Right cardiac atrium (tissue), 5 donors: ENCODE data around the gene DCAF15. TPM values are rescaled to one million over a fixed set of nuclear protein-coding genes. Genes with fewer than 3 reads are reported as not detected.

Experiments
- ATAC-seq, 2 donors: fragments of 200-7000 bp; cut with Tn5 transposase; one replicate each; pipeline versions ENCODE4 v1.8.0 to v1.9.1; 2020; ENCODE audit warnings: moderate library complexity in 2 of 2, mild to moderate bottlenecking in 1 of 2
- DNase-seq, 3 donors: peaks; one replicate each; pipeline ENCODE4 v3.0.0-alpha.2; 2020
- H3K27ac ChIP-seq: one replicate; pipeline ENCODE4 v1.5.1; 2013; ENCODE audit warnings: mild to moderate bottlenecking, low read length, control low read depth, moderate library complexity
- H3K27me3 ChIP-seq: one replicate; pipeline ENCODE4 v1.6.1; 2013; ENCODE audit not compliant: control insufficient read depth, insufficient read depth
- H3K4me1 ChIP-seq: one replicate; pipeline ENCODE4 v1.6.1; 2013; ENCODE audit warnings: low read length; ENCODE audit not compliant: control insufficient read depth, insufficient read depth
- H3K4me3 ChIP-seq: one replicate; pipeline ENCODE4 v1.5.1; 2013; ENCODE audit warnings: low read length, control low read depth
- H3K9me3 ChIP-seq: one replicate; pipeline ENCODE4 v1.6.1; 2013; ENCODE audit warnings: low read length; ENCODE audit not compliant: control insufficient read depth
- WGBS: extraction: QIAGEN DNeasy Blood & Tissue Kit; methylation state at CpG from one replicate; pipeline ENCODE4 v1.1.7; 2013; 5-methylcytosine and 5-hydroxymethylcytosine counted together
- intact Hi-C, 4 donors: fragments of 100-400 bp; cut with DNase I; formaldehyde crosslinking; loops; one replicate each; pipeline versions ENCODE4 v1.11.0 to v1.14.0; 2022 to 2023
- long read RNA-seq, 4 donors: library from polyadenylated mRNA; unstranded; transcript quantifications; one replicate each; pipeline ENCODE4 v2.0.0, GENCODE V29; 2020 to 2021
- polyA plus RNA-seq: library from polyadenylated mRNA; stranded (reverse); fragments of 200-250 nt; gene quantifications from one replicate; pipeline ENCODE4 v1.2.3, GENCODE V29; 2013
- total RNA-seq, 4 donors: library from RNA; stranded (reverse); fragmentation: NEBNext Ultra II Directional; extraction: Animal tissue kit (Norgen Biotek cat#: 25700); gene quantifications; one replicate each; pipeline ENCODE4 v1.2.1, GENCODE V29; 2021
- donor health status: healthy with polysubstance abuse.
- donor health status: DM: no; HTN: yes; CAD: no.
- donor health status: DM: no; HTN: no; CAD: no.
- donor health status: DM: no; HTN: yes; CAD: no; lungs with severe emphysema.
- donor health status: DM: yes; HTN: yes; CAD: no.

Gene DCAF15, protein sequence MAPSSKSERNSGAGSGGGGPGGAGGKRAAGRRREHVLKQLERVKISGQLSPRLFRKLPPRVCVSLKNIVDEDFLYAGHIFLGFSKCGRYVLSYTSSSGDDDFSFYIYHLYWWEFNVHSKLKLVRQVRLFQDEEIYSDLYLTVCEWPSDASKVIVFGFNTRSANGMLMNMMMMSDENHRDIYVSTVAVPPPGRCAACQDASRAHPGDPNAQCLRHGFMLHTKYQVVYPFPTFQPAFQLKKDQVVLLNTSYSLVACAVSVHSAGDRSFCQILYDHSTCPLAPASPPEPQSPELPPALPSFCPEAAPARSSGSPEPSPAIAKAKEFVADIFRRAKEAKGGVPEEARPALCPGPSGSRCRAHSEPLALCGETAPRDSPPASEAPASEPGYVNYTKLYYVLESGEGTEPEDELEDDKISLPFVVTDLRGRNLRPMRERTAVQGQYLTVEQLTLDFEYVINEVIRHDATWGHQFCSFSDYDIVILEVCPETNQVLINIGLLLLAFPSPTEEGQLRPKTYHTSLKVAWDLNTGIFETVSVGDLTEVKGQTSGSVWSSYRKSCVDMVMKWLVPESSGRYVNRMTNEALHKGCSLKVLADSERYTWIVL
- total RNA-seq (10 to 100 TPM; 20.3 to 24.1 (median 21.1) TPM), polyA plus RNA-seq (21.5 TPM)
- long read RNA-seq, donor 1, transcript DCAF15-201 (13 exons, 2,278 nt): major isoform, 19 of 31 reads
- long read RNA-seq, donor 1, partial matches to known transcripts: 6 of 31 reads
- long read RNA-seq, donor 1, other reads (novel, unspliced or antisense): 6 of 31 reads
- long read RNA-seq, donor 2, transcript DCAF15-201 (13 exons, 2,278 nt): major isoform, 14 of 16 reads
- long read RNA-seq, donor 2, partial matches to known transcripts: 1 of 16 reads
- long read RNA-seq, donor 2, other reads (novel, unspliced or antisense): 1 of 16 reads
- long read RNA-seq, donor 3, partial matches to known transcripts: 1 of 2 reads
- long read RNA-seq, donor 3, other reads (novel, unspliced or antisense): 0 of 2 reads
- long read RNA-seq, donor 4, transcript DCAF15-201 (13 exons, 2,278 nt): major isoform, 12 of 20 reads
- long read RNA-seq, donor 4, partial matches to known transcripts: 2 of 20 reads
- long read RNA-seq, donor 4, other reads (novel, unspliced or antisense): 6 of 20 reads

DNA sequence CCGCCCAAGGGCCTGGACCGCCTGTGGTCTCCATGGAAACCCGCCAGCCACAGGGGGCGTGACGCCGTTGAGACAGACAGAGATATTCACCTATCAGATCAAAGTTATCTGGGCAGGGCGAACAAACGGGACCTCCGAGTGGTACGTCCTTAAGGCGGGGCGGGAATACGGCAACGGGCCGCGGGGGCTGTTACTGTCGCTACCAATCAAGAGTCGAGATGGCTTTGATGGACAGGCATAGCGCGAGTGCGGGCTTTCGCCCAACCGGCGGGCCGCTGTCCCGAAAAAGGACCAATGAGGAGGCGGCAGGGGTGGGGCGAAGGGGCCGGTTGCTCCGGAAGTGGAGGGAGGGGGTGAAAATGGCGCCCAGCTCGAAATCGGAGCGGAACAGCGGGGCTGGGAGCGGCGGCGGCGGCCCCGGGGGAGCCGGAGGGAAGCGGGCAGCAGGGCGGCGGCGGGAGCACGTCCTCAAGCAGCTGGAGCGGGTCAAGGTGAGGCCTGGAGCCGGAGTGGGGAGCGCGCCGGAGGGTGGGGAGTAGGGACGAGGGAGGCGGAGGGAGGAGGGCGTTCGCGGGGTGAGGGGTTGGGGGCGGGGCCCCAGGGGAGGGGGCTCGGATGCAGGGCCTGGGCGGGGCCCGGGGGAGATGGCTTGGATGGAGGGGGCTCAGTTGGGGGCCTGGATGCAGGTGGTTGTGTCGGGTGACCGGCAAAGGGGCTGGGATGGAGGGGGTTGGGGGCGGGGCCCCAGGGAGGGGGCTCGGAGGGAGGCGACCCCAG is at the start of gene DCAF15:
Gene DCAF15, plus strand, starts transcription at position 356 of the 777 bp plus-strand sequence. Its CDS starts 4 bp downstream, at position 360.
- peak within 1 kb of the TSS; percentile 93 for H3K4me3 ChIP-seq
- peaks cover 5% of the 10 kb centered on the region for H3K4me1 ChIP-seq
- H3K9me3 ChIP-seq: no peaks in the 10 kb centered on the region
- H3K27ac ChIP-seq: peak within 1 kb of the TSS; percentile 97
- under 1% methylated on average over 63 of the region's 65 CpGs for WGBS
- intact Hi-C loops: no loop called here
- ATAC-seq: peak; percentile 98 to 99
- DNase-seq: peak; percentile 99 to 100 (median 99)
- H3K27me3 ChIP-seq: no peaks in the 10 kb centered on the region

DNA sequence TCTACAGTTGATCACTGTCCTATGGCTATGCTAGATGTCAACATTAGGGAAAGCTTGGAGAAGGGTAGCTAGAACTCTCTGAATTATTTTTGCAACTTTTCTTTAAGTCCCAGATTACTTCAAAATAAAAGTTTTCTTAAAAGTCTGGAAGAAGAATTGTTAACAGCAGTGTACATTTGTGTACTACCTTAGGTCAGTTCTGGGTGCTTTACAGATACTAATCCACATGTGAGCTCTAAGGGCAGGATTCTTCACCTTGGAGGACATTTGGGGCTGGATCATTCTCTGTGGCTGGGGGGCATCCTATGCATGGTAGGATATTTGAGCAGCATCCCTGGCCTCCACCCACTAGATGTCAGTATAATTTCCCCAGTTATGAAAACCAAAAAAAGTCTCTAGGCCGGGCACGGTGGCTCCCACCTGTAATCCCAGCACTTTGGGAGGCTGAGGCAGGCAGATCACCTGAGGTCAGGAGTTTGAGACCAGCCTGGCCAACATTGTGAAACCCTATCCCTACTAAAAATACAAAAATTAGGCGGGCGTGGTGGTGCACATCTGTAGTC is 49.2 kb upstream of the DCAF15 start:
- DNase-seq: peak in 1 of 3 donors; percentile 7
- Histone ChIP-seq H3K4me3 (no peak overlapping the region), H3K4me1 (peaks cover 3% of the 10 kb centered on the region), H3K27ac (no peak overlapping the region), H3K27me3 (no peaks in the 10 kb centered on the region), H3K9me3 (no peaks in the 10 kb centered on the region)
- ATAC-seq: no peak
- 67% methylated on average over 4 of the region's 4 CpGs for WGBS
- intact Hi-C loops: loop anchor here in 1 of 4 donors (10.0 kb wide), 1 partner anchor 242 kb away; no protein-coding TSS in a partner anchor

DNA sequence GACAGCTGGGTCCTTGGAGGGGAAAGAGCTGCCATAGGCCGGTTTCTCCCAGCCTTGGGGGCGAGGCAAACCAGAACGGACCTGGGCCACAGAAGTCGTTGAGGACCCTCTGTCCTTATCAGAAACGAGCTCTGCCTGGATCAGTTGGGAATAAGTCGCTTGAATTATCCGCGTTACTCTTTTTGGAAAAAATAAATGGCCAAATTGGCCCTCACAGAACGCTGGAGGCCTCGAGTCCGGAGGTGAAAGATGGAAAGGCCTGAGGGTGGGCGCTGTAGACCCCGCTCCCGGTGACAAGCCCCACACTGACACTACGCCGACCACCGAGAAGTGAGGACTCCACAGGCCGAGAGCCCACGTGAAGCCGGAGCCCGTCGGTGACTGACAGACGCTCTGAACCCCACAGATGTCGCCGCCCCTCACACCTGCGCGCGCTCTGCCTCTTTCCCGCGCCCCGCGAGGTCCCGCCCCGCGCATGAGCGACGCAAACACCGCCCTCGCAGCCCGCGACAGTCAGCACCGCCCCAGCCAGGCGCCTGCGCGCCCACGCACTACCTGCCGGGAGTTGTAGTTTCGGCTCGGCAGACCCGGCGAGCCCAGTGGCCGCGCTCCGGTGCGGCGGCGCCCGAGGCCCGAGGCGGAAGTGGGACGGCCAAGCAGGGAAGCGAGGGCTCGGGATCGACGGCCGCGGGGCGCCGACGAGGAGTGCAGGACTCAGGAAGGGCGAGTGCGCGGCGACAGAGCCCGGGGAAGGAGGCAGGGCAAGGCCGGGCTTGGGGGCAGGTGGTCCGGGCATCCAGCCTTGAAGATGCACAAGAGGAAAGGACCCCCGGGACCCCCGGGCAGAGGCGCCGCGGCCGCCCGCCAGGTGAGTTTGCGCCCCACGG is 46.4 kb upstream of the DCAF15 start, which contains the start of the genes BRME1 and CC2D1A:
Gene BRME1, minus strand, starts transcription at position 484 of the 887 bp plus-strand sequence. CDS start 1,225 bp downstream, outside the sequence.
Gene CC2D1A, plus strand, starts transcription at position 568 of the 887 bp plus-strand sequence. Its CDS starts 241 bp downstream, at position 809.
- H3K9me3 ChIP-seq: no peaks in the 10 kb centered on the region
- no peaks in the 10 kb centered on the region for H3K27me3 ChIP-seq
- DNase-seq: peak; percentile 95 to 98 (median 98)
- H3K4me1 ChIP-seq: peaks cover 3% of the 10 kb centered on the region
- peak within 1 kb of the TSS; percentile 61 for H3K4me3 ChIP-seq
- WGBS: 4% methylated on average over 86 of the region's 86 CpGs
- intact Hi-C loops: loop anchor here in 1 of 4 donors (10.0 kb wide), 1 partner anchor 239 kb away; no protein-coding TSS in a partner anchor
- H3K27ac ChIP-seq: no peak within 1 kb of the TSS
- ATAC-seq: peak; percentile 99

DNA sequence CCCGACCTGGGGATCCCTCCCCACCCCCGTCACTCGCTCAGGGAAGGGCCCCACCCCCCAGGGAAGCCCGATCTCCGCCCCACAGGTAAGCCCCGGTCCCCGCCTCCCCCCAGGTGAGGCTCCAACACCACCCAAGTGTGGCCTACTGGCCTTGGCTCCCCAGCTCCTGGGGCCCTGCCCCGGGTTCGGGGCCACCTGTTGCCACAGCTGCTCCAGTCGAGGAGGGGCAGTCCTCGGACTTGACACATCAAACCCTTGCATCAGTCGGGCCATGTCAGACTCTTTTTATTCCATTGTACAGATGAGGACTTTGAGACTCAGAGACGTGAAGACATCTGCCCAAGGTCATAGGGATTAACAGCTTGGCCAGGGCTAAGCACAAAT is 45.8 kb upstream of the DCAF15 start:
- H3K27ac ChIP-seq: no peak overlapping the region
- H3K4me1 ChIP-seq: peaks cover 3% of the 10 kb centered on the region
- 4% methylated on average over 13 of the region's 13 CpGs for WGBS
- peak overlapping the region; percentile 61 for H3K4me3 ChIP-seq
- ATAC-seq (peak; percentile 46 to 51), DNase-seq (no peak)
- no peaks in the 10 kb centered on the region for H3K9me3 ChIP-seq
- no peaks in the 10 kb centered on the region for H3K27me3 ChIP-seq
- intact Hi-C loops: loop anchor here in 1 of 4 donors (10.0 kb wide), 1 partner anchor 238 kb away; no protein-coding TSS in a partner anchor

DNA sequence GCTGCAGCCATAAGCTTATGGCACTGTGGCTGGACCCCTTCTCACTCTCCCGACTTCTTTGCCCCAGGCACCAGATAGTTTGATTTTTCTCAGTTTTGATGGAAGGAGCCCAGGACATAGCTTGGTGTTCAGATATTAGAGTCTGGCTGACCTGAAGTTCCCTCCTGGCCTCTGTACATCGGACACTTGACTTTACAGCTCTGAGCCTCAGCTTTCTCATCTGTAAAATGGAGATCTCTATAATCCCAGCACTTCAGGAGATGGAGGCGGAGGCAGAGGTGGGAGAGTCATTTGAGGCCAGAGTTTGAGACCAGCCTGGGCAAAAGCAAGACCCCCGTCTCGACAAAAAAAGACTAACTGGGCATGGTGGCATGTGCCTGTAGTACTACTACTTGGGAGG is 45.4 kb upstream of the DCAF15 start:
- intact Hi-C loops: loop anchor here in 1 of 4 donors (10.0 kb wide), 1 partner anchor 238 kb away; no protein-coding TSS in a partner anchor
- Histone ChIP-seq H3K4me1 (peaks cover 3% of the 10 kb centered on the region), H3K4me3 (peak overlapping the region; percentile 61), H3K27me3 (no peaks in the 10 kb centered on the region), H3K27ac (no peak overlapping the region), H3K9me3 (no peaks in the 10 kb centered on the region)
- ATAC-seq: no peak
- no peak for DNase-seq
- WGBS: 95% methylated on average over 5 of the region's 5 CpGs

DNA sequence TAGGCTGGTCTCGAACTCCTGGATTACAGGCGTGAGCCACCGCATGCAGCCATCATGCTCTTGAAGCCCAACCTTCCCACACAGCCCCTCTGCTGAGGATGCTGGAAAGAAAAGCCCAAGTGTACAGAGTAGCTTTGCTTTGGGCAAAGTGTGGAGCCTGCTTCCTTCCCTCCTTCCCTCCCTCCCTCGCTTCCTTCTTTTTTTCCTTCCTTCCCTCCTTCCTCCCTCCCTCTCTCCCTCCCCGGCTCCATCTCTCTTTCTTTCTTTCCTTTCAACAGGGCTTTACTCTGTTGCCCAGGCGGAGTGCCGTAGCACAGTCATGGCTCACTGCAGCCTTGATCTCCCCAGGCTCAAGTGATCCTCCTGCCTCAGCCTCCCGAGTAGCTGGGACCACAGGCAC is 43.6 kb upstream of the DCAF15 start:
- intact Hi-C loops: loop anchor here in 1 of 4 donors (10.0 kb wide), 1 partner anchor 236 kb away; no protein-coding TSS in a partner anchor
- DNase-seq (peak in 1 of 3 donors; percentile 2), ATAC-seq (no peak)
- 87% methylated on average over 8 of the region's 8 CpGs for WGBS
- H3K9me3 ChIP-seq: no peaks in the 10 kb centered on the region
- H3K4me3 ChIP-seq: no peak overlapping the region
- peaks cover 3% of the 10 kb centered on the region for H3K4me1 ChIP-seq
- H3K27me3 ChIP-seq: no peaks in the 10 kb centered on the region
- no peak overlapping the region for H3K27ac ChIP-seq

DNA sequence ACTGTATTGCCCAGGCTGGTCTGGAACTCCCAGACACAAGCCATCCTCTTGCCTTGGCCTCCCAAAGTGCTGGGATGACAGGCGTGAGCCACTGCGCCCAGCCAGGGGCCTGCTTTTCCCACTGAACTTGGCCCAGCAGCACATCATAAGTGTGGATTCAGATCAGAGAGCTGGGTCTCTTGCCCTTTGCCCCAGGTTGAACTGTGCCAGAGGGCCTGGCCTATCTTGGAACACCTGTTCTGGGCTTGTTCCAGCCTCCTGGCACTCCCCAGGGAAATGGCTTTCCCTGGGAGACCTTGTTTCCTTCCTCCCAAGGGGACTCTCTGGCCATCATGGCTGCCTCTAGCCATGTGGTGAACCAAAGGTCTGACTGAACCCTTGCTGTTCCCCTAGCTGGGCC is 42.9 kb upstream of the DCAF15 start:
- Histone ChIP-seq H3K4me1 (peaks cover 3% of the 10 kb centered on the region), H3K27me3 (no peaks in the 10 kb centered on the region), H3K9me3 (no peaks in the 10 kb centered on the region), H3K4me3 (no peak overlapping the region), H3K27ac (no peak overlapping the region)
- ATAC-seq (no peak), DNase-seq (peak in 1 of 3 donors; percentile 11)
- intact Hi-C loops: loop anchor here in 1 of 4 donors (10.0 kb wide), 1 partner anchor 235 kb away; no protein-coding TSS in a partner anchor
- 100% methylated on average over 2 of the region's 2 CpGs for WGBS

DNA sequence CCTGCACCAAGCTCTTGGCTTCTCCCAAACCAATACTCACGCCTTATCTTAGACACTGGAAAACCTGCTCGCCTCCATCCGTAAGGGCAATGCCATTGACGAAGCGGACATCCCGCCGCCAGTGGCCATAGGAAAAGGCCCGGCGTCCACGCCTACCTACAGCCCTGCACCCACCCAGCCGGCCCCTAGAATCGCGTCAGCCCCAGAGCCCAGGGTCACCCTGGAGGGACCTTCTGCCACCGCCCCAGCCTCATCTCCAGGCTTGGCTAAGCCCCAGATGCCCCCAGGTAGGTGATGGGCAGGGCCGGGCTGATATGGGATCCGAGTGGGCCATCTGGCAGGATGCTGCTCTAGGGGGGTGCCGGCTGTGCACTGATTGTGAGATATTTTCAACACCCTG is 39.0 kb upstream of the DCAF15 start:
- Histone ChIP-seq H3K9me3 (no peaks in the 10 kb centered on the region), H3K4me1 (no peaks in the 10 kb centered on the region), H3K27ac (no peak overlapping the region), H3K27me3 (no peaks in the 10 kb centered on the region), H3K4me3 (no peak overlapping the region)
- intact Hi-C loops: no loop called here
- DNase-seq (no peak), ATAC-seq (no peak)
- WGBS: 92% methylated on average over 17 of the region's 17 CpGs

DNA sequence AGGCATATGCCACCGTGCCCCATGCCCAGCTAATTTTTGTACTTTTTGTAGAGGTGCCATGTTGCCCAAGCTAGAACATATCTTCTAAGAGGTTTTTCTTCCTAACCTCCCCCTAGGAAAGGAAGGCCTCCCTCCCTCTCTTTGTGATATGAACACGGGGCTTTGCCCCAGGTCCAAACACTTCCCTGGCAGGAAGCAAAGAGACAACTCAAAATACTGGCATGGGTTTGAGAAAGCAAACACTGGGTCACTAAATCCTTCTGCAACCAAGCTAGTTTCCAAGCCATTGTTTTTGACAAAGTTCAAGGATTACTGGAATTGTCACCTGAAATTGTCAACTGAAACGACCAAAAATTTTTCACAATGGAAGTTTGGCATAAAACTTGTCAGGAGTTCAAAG is 37.5 kb upstream of the DCAF15 start:
- Histone ChIP-seq H3K4me1 (no peaks in the 10 kb centered on the region), H3K27ac (no peak overlapping the region), H3K4me3 (no peak overlapping the region), H3K9me3 (no peaks in the 10 kb centered on the region), H3K27me3 (no peaks in the 10 kb centered on the region)
- WGBS: 82% methylated on average over 3 of the region's 3 CpGs
- ATAC-seq: no peak
- intact Hi-C loops: no loop called here
- DNase-seq: no peak
